Measurements from ENCODE around the gene SARDH. TPM values are rescaled to one million over a fixed set of nuclear protein-coding genes. Genes with fewer than 3 reads are reported as not detected.
"Not testable (repeated sequence)": the region's sequence is repeated elsewhere in the genome, so short reads cannot be mapped to it uniquely, and the experiment has no call there.

Gene SARDH
- total and polyA plus RNA-seq, 2 donors (not counting 1 experiment from before 2014, with no cell fraction given): 0.03 to 0.07 TPM

DNA sequence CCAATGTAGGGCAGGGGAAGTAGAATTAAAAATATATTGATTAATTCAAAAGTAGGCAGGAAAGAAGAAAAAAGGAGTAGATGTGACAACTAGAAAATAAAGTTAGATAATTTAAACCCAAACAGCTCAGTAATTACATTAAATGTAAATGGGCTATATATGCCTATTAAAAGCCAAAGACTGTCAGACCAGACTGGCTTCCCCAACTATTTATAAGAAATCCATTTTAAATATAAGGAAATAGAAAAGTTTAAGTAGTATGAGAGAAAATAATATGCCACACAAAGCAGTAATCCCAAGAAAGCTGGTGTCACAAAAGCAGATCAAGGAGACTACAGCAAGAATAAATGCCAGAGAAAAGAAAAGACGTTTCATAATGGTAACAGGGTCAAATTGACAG, 28.9 kb upstream of the SARDH start:
- no peak for TF ChIP-seq EZH2 (IDR thresholded peaks at IDR 0.05; ENCODE audit: borderline replicate concordance, insufficient read depth, low read depth, low read length, poor library complexity, severe bottlenecking)
- TF ChIP-seq CTCF (IDR thresholded peaks at IDR 0.05): no peak
- H3K4me3 Mint-ChIP-seq: no peak overlapping the region

DNA sequence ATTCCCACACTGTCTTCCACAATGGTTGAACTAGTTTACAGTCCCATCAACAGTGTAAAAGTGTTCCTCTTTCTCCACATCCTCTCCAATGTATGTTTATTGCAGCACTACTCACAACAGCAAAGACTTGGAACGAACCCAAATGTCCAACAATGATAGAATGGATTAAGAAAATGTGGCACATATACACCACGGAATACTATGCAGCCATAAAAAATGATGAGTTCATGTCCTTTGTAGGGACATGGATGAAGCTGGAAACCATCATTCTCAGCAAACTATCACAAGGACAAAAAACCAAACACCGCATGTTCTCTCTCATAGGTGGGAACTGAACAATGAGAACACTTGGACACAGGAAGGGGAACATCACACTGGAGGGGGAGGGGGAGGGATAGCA, 28.1 kb upstream of the SARDH start:
- no CpG with 5 or more reads among the region's 3 CpGs for WGBS (ENCODE audit: insufficient coverage)
- H3K27ac Mint-ChIP-seq: not testable (repeated sequence)

More for the DNA sequence above, 28.9 kb upstream of the SARDH start:
- H3K27me3 Mint-ChIP-seq: no peaks in the 10 kb centered on the region
- intact Hi-C loops (cut with micrococcal nuclease): no loop called here
- no CpG with 5 or more reads among the region's 1 CpG for WGBS (ENCODE audit: insufficient coverage)
- Histone ChIP-seq H3K4me2 (replicated peaks; ENCODE audit: low read depth, low read length, poor library complexity, severe bottlenecking) (no peak overlapping the region), H4K20me1 (ENCODE audit: control insufficient read depth, insufficient read depth, low read length, poor library complexity, severe bottlenecking) (peaks cover 21% of the 10 kb centered on the region), H3K27ac (ENCODE audit: low read length in 2 of 2) (no peak overlapping the region), H3K4me1 (ENCODE audit: control insufficient read depth in 2 of 2, insufficient read depth in 2 of 2, low read length in 2 of 2) (no peaks in the 10 kb centered on the region), H3K9me3 (ENCODE audit: control extremely low read depth in 1 of 3, control insufficient read depth in 2 of 3, insufficient read depth in 1 of 3, low read length in 2 of 3) (peaks cover 0 to 21% (median 15%) of the 10 kb centered on the region in 3 donors), H2AFZ (ENCODE audit: insufficient read depth, low read depth, low read length, poor library complexity, severe bottlenecking) (no peak overlapping the region), H3K27me3 (replicated peaks in 1 of 4; ENCODE audit: control extremely low read depth in 1 of 4, control insufficient read depth in 3 of 4, insufficient read depth in 4 of 4, low read length in 3 of 4) (no peaks in the 10 kb centered on the region), H3K79me2 (ENCODE audit: control insufficient read depth, insufficient read depth, low read length) (no peaks in the 10 kb centered on the region), H3K36me3 (replicated peaks in 1 of 2; ENCODE audit: control extremely low read depth in 1 of 2, control insufficient read depth in 1 of 2, extremely low read depth in 1 of 2, insufficient read depth in 2 of 2, low read length in 1 of 2) (peaks cover 13 to 85% of the 10 kb centered on the region in 2 experiments), H3K4me3 (ENCODE audit: control extremely low read depth in 1 of 5, extremely low read depth in 1 of 5, insufficient read depth in 1 of 5, low read depth in 2 of 5, low read length in 4 of 5) (no peak overlapping the region), H3K9ac (ENCODE audit: low read length) (no peak overlapping the region)
- CTCF ChIA-PET: interaction anchor here (1.9 to 2.8 kb wide), 2 partner anchors 15 to 24 kb away, joined by 5 to 10 read pairs; no protein-coding TSS in a partner anchor
- POLR2A ChIA-PET: no interaction called here
- no peaks in the 10 kb centered on the region for H3K4me1 Mint-ChIP-seq
- no peak for DNase-seq
- peaks cover 2% of the 10 kb centered on the region for H3K9me3 Mint-ChIP-seq (ENCODE audit: insufficient read depth)
- ATAC-seq (ENCODE audit: low read depth): no peak
- no peak overlapping the region for H3K27ac Mint-ChIP-seq

More for the DNA sequence above, 28.1 kb upstream of the SARDH start:
- H3K4me1 ChIP-seq (ENCODE audit: control insufficient read depth in 2 of 2, insufficient read depth in 2 of 2, low read length in 2 of 2); H3K4me3 Mint-ChIP-seq; H3K9ac ChIP-seq (ENCODE audit: low read length); H3K27me3 ChIP-seq (replicated peaks in 1 of 4; ENCODE audit: control extremely low read depth in 1 of 4, control insufficient read depth in 3 of 4, insufficient read depth in 4 of 4, low read length in 3 of 4); H3K4me3 ChIP-seq (ENCODE audit: control extremely low read depth in 1 of 5, extremely low read depth in 1 of 5, insufficient read depth in 1 of 5, low read depth in 2 of 5, low read length in 4 of 5); H3K27ac ChIP-seq (ENCODE audit: low read length in 2 of 2); intact Hi-C loops (cut with micrococcal nuclease); DNase-seq; POLR2A ChIA-PET; H3K4me1 Mint-ChIP-seq; H3K9me3 Mint-ChIP-seq (ENCODE audit: insufficient read depth); H3K27me3 Mint-ChIP-seq; ATAC-seq (ENCODE audit: low read depth); H3K79me2 ChIP-seq (ENCODE audit: control insufficient read depth, insufficient read depth, low read length); H2AFZ ChIP-seq (ENCODE audit: insufficient read depth, low read depth, low read length, poor library complexity, severe bottlenecking); H3K4me2 ChIP-seq (replicated peaks; ENCODE audit: low read depth, low read length, poor library complexity, severe bottlenecking): not testable (repeated sequence)
- Histone ChIP-seq H4K20me1 (ENCODE audit: control insufficient read depth, insufficient read depth, low read length, poor library complexity, severe bottlenecking) (peaks cover 14% of the 10 kb centered on the region), H3K9me3 (ENCODE audit: control extremely low read depth in 1 of 3, control insufficient read depth in 2 of 3, insufficient read depth in 1 of 3, low read length in 2 of 3) (peaks cover 0 to 21% (median 15%) of the 10 kb centered on the region in 3 donors), H3K36me3 (replicated peaks in 1 of 2; ENCODE audit: control extremely low read depth in 1 of 2, control insufficient read depth in 1 of 2, extremely low read depth in 1 of 2, insufficient read depth in 2 of 2, low read length in 1 of 2) (peaks cover 13 to 84% of the 10 kb centered on the region in 2 experiments)
- CTCF ChIA-PET: interaction anchor here (1.9 kb wide), 1 partner anchor 24 kb away, joined by 5 read pairs; no protein-coding TSS in a partner anchor
